ENCODE data around the gene FOXP1.

FOXP1 gene

GRCh38 chr3:71238355-71238757 is 345.2 kb downstream of the FOXP1 start:
- H3K9me3 ChIP-seq (ENCODE audit: control insufficient read depth, low read length) = no peaks in the 10 kb centered on the region
- H3K27me3 ChIP-seq (ENCODE audit: control insufficient read depth, insufficient read depth, low read length) = no peaks in the 10 kb centered on the region
- H3K4me3 ChIP-seq (ENCODE audit: low read length) = no peak overlapping the region
- H3K9ac ChIP-seq (ENCODE audit: low read length) = no peak overlapping the region
- H3K4me1 ChIP-seq (ENCODE audit: control insufficient read depth, insufficient read depth, low read length) = peaks cover 13% of the 10 kb centered on the region
- H3K36me3 ChIP-seq (ENCODE audit: control insufficient read depth, insufficient read depth, low read length) = no peaks in the 10 kb centered on the region

- Histone ChIP-seq H3K9me3 (ENCODE audit: control insufficient read depth, low read length) (no peaks in the 10 kb centered on the region), H3K36me3 (ENCODE audit: control insufficient read depth, insufficient read depth, low read length) (no peaks in the 10 kb centered on the region), H3K9ac (ENCODE audit: low read length) (no peak overlapping the region), H3K4me1 (ENCODE audit: control insufficient read depth, insufficient read depth, low read length) (peaks cover 13% of the 10 kb centered on the region), H3K4me3 (ENCODE audit: low read length) (no peak overlapping the region), H3K27me3 (ENCODE audit: control insufficient read depth, insufficient read depth, low read length) (no peaks in the 10 kb centered on the region)
Observed at GRCh38 chr3:71237672-71238071, 345.9 kb downstream of the FOXP1 start.

- Histone ChIP-seq H3K9ac (ENCODE audit: low read length) (no peak overlapping the region), H3K9me3 (ENCODE audit: control insufficient read depth, low read length) (no peaks in the 10 kb centered on the region), H3K27me3 (ENCODE audit: control insufficient read depth, insufficient read depth, low read length) (no peaks in the 10 kb centered on the region), H3K36me3 (ENCODE audit: control insufficient read depth, insufficient read depth, low read length) (no peaks in the 10 kb centered on the region), H3K4me3 (ENCODE audit: low read length) (no peak overlapping the region), H3K4me1 (ENCODE audit: control insufficient read depth, insufficient read depth, low read length) (peaks cover 13% of the 10 kb centered on the region)
Observed at GRCh38 chr3:71235846-71236245, 347.7 kb downstream of the FOXP1 start.

- no peak overlapping the region for H3K4me3 ChIP-seq (ENCODE audit: low read length)
- no peaks in the 10 kb centered on the region for H3K36me3 ChIP-seq (ENCODE audit: control insufficient read depth, insufficient read depth, low read length)
- no peaks in the 10 kb centered on the region for H3K27me3 ChIP-seq (ENCODE audit: control insufficient read depth, insufficient read depth, low read length)
- H3K9me3 ChIP-seq (ENCODE audit: control insufficient read depth, low read length) = no peaks in the 10 kb centered on the region
- H3K9ac ChIP-seq (ENCODE audit: low read length) = no peak overlapping the region
- H3K4me1 ChIP-seq (ENCODE audit: control insufficient read depth, insufficient read depth, low read length) = peaks cover 7% of the 10 kb centered on the region
Observed at GRCh38 chr3:71232895-71233294, 350.6 kb downstream of the FOXP1 start.

- H3K9me3 ChIP-seq (ENCODE audit: control insufficient read depth, low read length) = no peaks in the 10 kb centered on the region
Observed at GRCh38 chr3:71232175-71232679, 351.3 kb downstream of the FOXP1 start.

GRCh38 chr3:71231680-71232079 is 351.8 kb downstream of the FOXP1 start:
- Histone ChIP-seq H3K36me3 (ENCODE audit: control insufficient read depth, insufficient read depth, low read length) (no peaks in the 10 kb centered on the region), H3K9me3 (ENCODE audit: control insufficient read depth, low read length) (no peaks in the 10 kb centered on the region), H3K4me3 (ENCODE audit: low read length) (no peak overlapping the region), H3K4me1 (ENCODE audit: control insufficient read depth, insufficient read depth, low read length) (peaks cover 8% of the 10 kb centered on the region), H3K27me3 (ENCODE audit: control insufficient read depth, insufficient read depth, low read length) (no peaks in the 10 kb centered on the region), H3K9ac (ENCODE audit: low read length) (no peak overlapping the region)

More at GRCh38 chr3:71232175-71232679, 351.3 kb downstream of the FOXP1 start:
- peaks cover 3% of the 10 kb centered on the region for H3K4me1 ChIP-seq (ENCODE audit: control insufficient read depth, insufficient read depth, low read length)
- no peak overlapping the region for H3K4me3 ChIP-seq (ENCODE audit: low read length)
- no peaks in the 10 kb centered on the region for H3K27me3 ChIP-seq (ENCODE audit: control insufficient read depth, insufficient read depth, low read length)
- no peaks in the 10 kb centered on the region for H3K36me3 ChIP-seq (ENCODE audit: control insufficient read depth, insufficient read depth, low read length)
- H3K9ac ChIP-seq (ENCODE audit: low read length) = no peak overlapping the region

GRCh38 chr3:71229905-71230657 is 353.4 kb downstream of the FOXP1 start:
- H3K4me3 ChIP-seq (ENCODE audit: low read length) = no peak overlapping the region

GRCh38 chr3:71228156-71228866 is 355.2 kb downstream of the FOXP1 start:
- H3K4me1 ChIP-seq (ENCODE audit: control insufficient read depth, insufficient read depth, low read length) = peaks cover 10% of the 10 kb centered on the region
- H3K27me3 ChIP-seq (ENCODE audit: control insufficient read depth, insufficient read depth, low read length) = no peaks in the 10 kb centered on the region

More at GRCh38 chr3:71229905-71230657, 353.4 kb downstream of the FOXP1 start:
- Histone ChIP-seq H3K36me3 (ENCODE audit: control insufficient read depth, insufficient read depth, low read length) (no peaks in the 10 kb centered on the region), H3K9ac (ENCODE audit: low read length) (no peak overlapping the region), H3K9me3 (ENCODE audit: control insufficient read depth, low read length) (no peaks in the 10 kb centered on the region), H3K27me3 (ENCODE audit: control insufficient read depth, insufficient read depth, low read length) (no peaks in the 10 kb centered on the region), H3K4me1 (ENCODE audit: control insufficient read depth, insufficient read depth, low read length) (peaks cover 10% of the 10 kb centered on the region)

GRCh38 chr3:71227270-71227661 is 356.3 kb downstream of the FOXP1 start:
- no peaks in the 10 kb centered on the region for H3K9me3 ChIP-seq (ENCODE audit: control insufficient read depth, low read length)
- no peak overlapping the region for H3K4me3 ChIP-seq (ENCODE audit: low read length)
- H3K27me3 ChIP-seq (ENCODE audit: control insufficient read depth, insufficient read depth, low read length) = no peaks in the 10 kb centered on the region
- peaks cover 10% of the 10 kb centered on the region for H3K4me1 ChIP-seq (ENCODE audit: control insufficient read depth, insufficient read depth, low read length)
- no peaks in the 10 kb centered on the region for H3K36me3 ChIP-seq (ENCODE audit: control insufficient read depth, insufficient read depth, low read length)
- no peak overlapping the region for H3K9ac ChIP-seq (ENCODE audit: low read length)

More at GRCh38 chr3:71228156-71228866, 355.2 kb downstream of the FOXP1 start:
- Histone ChIP-seq H3K9ac (ENCODE audit: low read length) (no peak overlapping the region), H3K36me3 (ENCODE audit: control insufficient read depth, insufficient read depth, low read length) (no peaks in the 10 kb centered on the region), H3K4me3 (ENCODE audit: low read length) (no peak overlapping the region), H3K9me3 (ENCODE audit: control insufficient read depth, low read length) (no peaks in the 10 kb centered on the region)

- Histone ChIP-seq H3K27me3 (ENCODE audit: control insufficient read depth, insufficient read depth, low read length) (no peaks in the 10 kb centered on the region), H3K9ac (ENCODE audit: low read length) (no peak overlapping the region), H3K36me3 (ENCODE audit: control insufficient read depth, insufficient read depth, low read length) (no peaks in the 10 kb centered on the region), H3K9me3 (ENCODE audit: control insufficient read depth, low read length) (no peaks in the 10 kb centered on the region), H3K4me3 (ENCODE audit: low read length) (no peak overlapping the region), H3K4me1 (ENCODE audit: control insufficient read depth, insufficient read depth, low read length) (peaks cover 10% of the 10 kb centered on the region)
Observed at GRCh38 chr3:71226565-71227269, 356.8 kb downstream of the FOXP1 start.

- Histone ChIP-seq H3K4me1 (ENCODE audit: control insufficient read depth, insufficient read depth, low read length) (peaks cover 10% of the 10 kb centered on the region), H3K9me3 (ENCODE audit: control insufficient read depth, low read length) (no peaks in the 10 kb centered on the region), H3K4me3 (ENCODE audit: low read length) (no peak overlapping the region), H3K36me3 (ENCODE audit: control insufficient read depth, insufficient read depth, low read length) (no peaks in the 10 kb centered on the region), H3K27me3 (ENCODE audit: control insufficient read depth, insufficient read depth, low read length) (no peaks in the 10 kb centered on the region), H3K9ac (ENCODE audit: low read length) (no peak overlapping the region)
Observed at GRCh38 chr3:71225951-71226564, 357.5 kb downstream of the FOXP1 start.
